Measurements from ENCODE around the gene POU2AF2.
"Not testable (repeated sequence)": the region's sequence is repeated elsewhere in the genome, so short reads cannot be mapped to it uniquely, and the experiment has no call there.

Gene POU2AF2

DNA sequence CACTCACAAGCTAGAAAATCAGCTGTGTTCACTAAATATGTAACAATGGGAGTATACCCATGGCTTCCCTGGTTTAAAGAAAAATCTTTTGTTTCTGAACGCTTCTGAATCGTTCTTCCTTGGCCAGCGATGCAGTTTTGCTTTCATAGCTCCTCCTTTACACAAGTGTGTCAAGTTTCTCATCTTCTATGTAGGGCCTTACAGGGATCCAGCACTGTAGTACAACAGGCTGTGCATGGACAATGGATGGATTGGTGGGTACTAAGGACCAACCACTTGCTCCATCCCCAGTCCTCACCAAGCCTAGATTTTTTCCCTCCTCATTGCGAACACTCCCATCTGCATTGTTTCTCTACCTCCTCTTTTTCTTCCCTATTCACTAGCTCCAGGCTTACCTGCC lies 24.3 kb upstream of the POU2AF2 start:
- Histone ChIP-seq H3K9me3 (ENCODE audit: low read length) (peaks cover 9% of the 10 kb centered on the region), H3K4me3 (ENCODE audit: low read depth, low read length, poor library complexity, severe bottlenecking) (no peak overlapping the region), H2AFZ (ENCODE audit: low read length) (no peak overlapping the region), H3K9me2 (ENCODE audit: low read depth, low read length) (no peaks in the 10 kb centered on the region), H3K79me2 (ENCODE audit: insufficient read depth, low read length) (no peaks in the 10 kb centered on the region), H3K4me2 (ENCODE audit: low read length) (no peak overlapping the region), H3K4me1 (ENCODE audit: insufficient read depth, low read length, severe bottlenecking) (peaks cover 21% of the 10 kb centered on the region), H3K27ac (ENCODE audit: low read depth, low read length, poor library complexity, severe bottlenecking) (no peak overlapping the region), H4K20me1 (ENCODE audit: insufficient read depth, low read length) (no peaks in the 10 kb centered on the region), H3K9ac (ENCODE audit: low read length) (no peak overlapping the region), H3F3A (ENCODE audit: insufficient read depth, low read length) (no peaks in the 10 kb centered on the region), H3K36me3 (ENCODE audit: insufficient read depth, low read length) (no peaks in the 10 kb centered on the region), H3K27me3 (ENCODE audit: insufficient read depth, low read length) (no peaks in the 10 kb centered on the region)
- TF ChIP-seq, protein P1, sequence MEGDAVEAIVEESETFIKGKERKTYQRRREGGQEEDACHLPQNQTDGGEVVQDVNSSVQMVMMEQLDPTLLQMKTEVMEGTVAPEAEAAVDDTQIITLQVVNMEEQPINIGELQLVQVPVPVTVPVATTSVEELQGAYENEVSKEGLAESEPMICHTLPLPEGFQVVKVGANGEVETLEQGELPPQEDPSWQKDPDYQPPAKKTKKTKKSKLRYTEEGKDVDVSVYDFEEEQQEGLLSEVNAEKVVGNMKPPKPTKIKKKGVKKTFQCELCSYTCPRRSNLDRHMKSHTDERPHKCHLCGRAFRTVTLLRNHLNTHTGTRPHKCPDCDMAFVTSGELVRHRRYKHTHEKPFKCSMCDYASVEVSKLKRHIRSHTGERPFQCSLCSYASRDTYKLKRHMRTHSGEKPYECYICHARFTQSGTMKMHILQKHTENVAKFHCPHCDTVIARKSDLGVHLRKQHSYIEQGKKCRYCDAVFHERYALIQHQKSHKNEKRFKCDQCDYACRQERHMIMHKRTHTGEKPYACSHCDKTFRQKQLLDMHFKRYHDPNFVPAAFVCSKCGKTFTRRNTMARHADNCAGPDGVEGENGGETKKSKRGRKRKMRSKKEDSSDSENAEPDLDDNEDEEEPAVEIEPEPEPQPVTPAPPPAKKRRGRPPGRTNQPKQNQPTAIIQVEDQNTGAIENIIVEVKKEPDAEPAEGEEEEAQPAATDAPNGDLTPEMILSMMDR (IDR thresholded peaks at IDR 0.05; ENCODE audit: low read length): no peak
- no peak for TF ChIP-seq EZH2 (IDR thresholded peaks at IDR 0.05; ENCODE audit: borderline replicate concordance, low read length)

DNA sequence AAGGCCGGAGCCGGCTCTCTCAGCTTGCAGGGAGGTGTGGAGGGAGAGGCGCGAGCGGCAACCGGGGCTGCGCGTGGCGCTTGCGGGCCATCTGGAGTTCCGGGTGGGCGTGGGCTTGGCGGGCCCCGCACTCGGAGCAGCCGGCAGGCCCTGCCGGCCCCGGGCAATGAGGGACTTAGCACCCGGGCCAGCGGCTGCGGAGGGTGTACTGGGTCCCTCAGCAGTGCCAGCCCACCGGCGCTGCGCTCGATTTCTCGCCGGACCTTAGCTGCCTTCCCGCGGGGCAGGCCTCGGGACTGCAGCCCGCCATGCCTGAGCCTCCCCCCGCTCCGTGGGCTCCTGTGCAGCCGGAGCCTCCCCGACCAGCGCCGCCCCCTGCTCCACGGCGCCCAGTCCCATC lies 23.6 kb upstream of the POU2AF2 start:
- H3K27ac ChIP-seq (ENCODE audit: low read depth, low read length, poor library complexity, severe bottlenecking); H3K4me3 ChIP-seq (ENCODE audit: low read depth, low read length, poor library complexity, severe bottlenecking); H2AFZ ChIP-seq (ENCODE audit: low read length); H3K27me3 ChIP-seq (ENCODE audit: insufficient read depth, low read length); H4K20me1 ChIP-seq (ENCODE audit: insufficient read depth, low read length); H3K4me2 ChIP-seq (ENCODE audit: low read length); H3K9me2 ChIP-seq (ENCODE audit: low read depth, low read length); H3F3A ChIP-seq (ENCODE audit: insufficient read depth, low read length); H3K36me3 ChIP-seq (ENCODE audit: insufficient read depth, low read length); H3K9me3 ChIP-seq (ENCODE audit: low read length); H3K9ac ChIP-seq (ENCODE audit: low read length); H3K79me2 ChIP-seq (ENCODE audit: insufficient read depth, low read length): not testable (repeated sequence)
- peaks cover 27% of the 10 kb centered on the region for H3K4me1 ChIP-seq (ENCODE audit: insufficient read depth, low read length, severe bottlenecking)

DNA sequence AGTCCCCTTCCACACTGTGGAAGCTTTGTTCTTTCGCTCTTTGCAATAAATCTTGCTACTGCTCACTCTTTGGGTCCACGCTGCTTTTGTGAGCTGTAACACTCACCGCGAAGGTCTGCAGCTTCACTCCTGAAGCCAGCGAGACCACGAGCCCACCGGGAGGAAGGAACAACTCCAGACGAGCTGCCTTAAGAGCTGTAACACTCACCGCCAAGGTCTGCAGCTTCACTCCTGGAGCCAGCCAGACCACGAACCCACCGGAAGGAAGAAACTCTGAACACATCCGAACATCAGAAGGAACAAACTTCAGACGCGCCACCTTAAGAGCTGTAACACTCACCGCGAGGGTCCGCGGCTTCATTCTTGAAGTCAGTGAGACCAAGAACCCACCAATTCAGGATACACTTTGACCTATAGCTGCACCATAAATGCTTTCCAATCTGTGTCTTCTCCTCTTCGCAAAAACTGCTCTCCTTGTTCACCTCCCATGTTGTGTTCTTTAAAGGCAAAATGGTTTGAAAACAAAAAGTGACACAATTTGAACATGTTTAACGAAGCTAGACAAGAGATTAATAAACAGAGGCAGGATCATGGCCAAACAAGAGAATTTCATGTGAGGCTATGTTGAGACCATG lies 22.6 kb upstream of the POU2AF2 start:
- H3K4me3 ChIP-seq (ENCODE audit: low read depth, low read length, poor library complexity, severe bottlenecking); H4K20me1 ChIP-seq (ENCODE audit: insufficient read depth, low read length); H3K79me2 ChIP-seq (ENCODE audit: insufficient read depth, low read length); H3K27ac ChIP-seq (ENCODE audit: low read depth, low read length, poor library complexity, severe bottlenecking); H3K9me3 ChIP-seq (ENCODE audit: low read length); H2AFZ ChIP-seq (ENCODE audit: low read length); H3K9me2 ChIP-seq (ENCODE audit: low read depth, low read length); H3F3A ChIP-seq (ENCODE audit: insufficient read depth, low read length); H3K9ac ChIP-seq (ENCODE audit: low read length); H3K27me3 ChIP-seq (ENCODE audit: insufficient read depth, low read length); H3K36me3 ChIP-seq (ENCODE audit: insufficient read depth, low read length): not testable (repeated sequence)
- H3K4me2 ChIP-seq (ENCODE audit: low read length): peak overlapping the region; percentile 0; the same call in 1 of the 2 replicates
- H3K4me1 ChIP-seq (ENCODE audit: insufficient read depth, low read length, severe bottlenecking): peaks cover 32% of the 10 kb centered on the region

DNA sequence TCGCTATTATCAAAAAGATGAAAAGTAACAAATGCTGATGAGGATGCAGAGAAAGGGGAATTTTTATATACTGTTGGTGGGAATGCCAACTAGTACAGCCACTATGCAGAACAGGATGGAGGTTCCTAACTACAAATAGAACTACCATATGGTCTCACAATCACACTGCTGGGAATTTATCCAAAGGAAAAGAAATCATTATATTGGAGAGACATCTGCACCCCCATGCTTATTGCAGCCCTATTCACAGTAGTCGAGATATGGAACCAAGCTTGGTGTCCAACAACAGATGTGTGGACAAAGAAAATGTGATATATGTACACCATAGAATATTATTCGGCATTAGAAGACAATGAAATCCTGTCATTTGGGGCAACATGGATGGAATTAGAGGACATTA lies 19.6 kb upstream of the POU2AF2 start:
- Histone ChIP-seq H3K9me3 (ENCODE audit: low read length) (peaks cover 9% of the 10 kb centered on the region), H3K4me3 (ENCODE audit: low read depth, low read length, poor library complexity, severe bottlenecking) (no peak overlapping the region), H3F3A (ENCODE audit: insufficient read depth, low read length) (no peaks in the 10 kb centered on the region), H3K27me3 (ENCODE audit: insufficient read depth, low read length) (no peaks in the 10 kb centered on the region), H3K36me3 (ENCODE audit: insufficient read depth, low read length) (no peaks in the 10 kb centered on the region), H3K4me2 (ENCODE audit: low read length) (no peak overlapping the region), H2AFZ (ENCODE audit: low read length) (no peak overlapping the region), H4K20me1 (ENCODE audit: insufficient read depth, low read length) (no peaks in the 10 kb centered on the region), H3K79me2 (ENCODE audit: insufficient read depth, low read length) (no peaks in the 10 kb centered on the region), H3K27ac (ENCODE audit: low read depth, low read length, poor library complexity, severe bottlenecking) (peak overlapping the region; percentile 45), H3K4me1 (ENCODE audit: insufficient read depth, low read length, severe bottlenecking) (peaks cover 43% of the 10 kb centered on the region), H3K9ac (ENCODE audit: low read length) (no peak overlapping the region), H3K9me2 (ENCODE audit: low read depth, low read length) (no peaks in the 10 kb centered on the region)
- TF ChIP-seq, protein P1 (IDR thresholded peaks at IDR 0.05; ENCODE audit: low read length): no peak
- no peak for TF ChIP-seq EZH2 (IDR thresholded peaks at IDR 0.05; ENCODE audit: borderline replicate concordance, low read length)

All from OCI-LY1 (cell line).